Upper lobe of left lung (tissue), 4 donors: ENCODE measurements around the gene TMEM235.

Source experiments
- POLR2A ChIP-seq, 4 donors: fragments of 450-650 bp; IDR thresholded peaks; one replicate each; pipeline ENCODE4 v1.5.1; 2016 to 2017; ENCODE audit warnings: antibody characterized with exemption in 4 of 4, mild to moderate bottlenecking in 2 of 4
- POLR2AphosphoS5 ChIP-seq, 2 donors: sonication (generic); formaldehyde crosslinking; IDR thresholded peaks; one replicate each; pipeline ENCODE4 v1.5.1; 2017; ENCODE audit warnings: antibody characterized with exemption in 2 of 2
- TF ChIP-seq, protein P1 (sequence below), 6 experiments: fragments of 450-650 bp in 4 of 6; fragments of 200-600 bp in 2 of 6; sonication (generic) in 2 of 6; IDR thresholded peaks; one replicate each; pipeline ENCODE4 v1.5.1; 2016 to 2019; ENCODE audit warnings: antibody characterized with exemption in 6 of 6

- TF ChIP-seq, protein P1, sequence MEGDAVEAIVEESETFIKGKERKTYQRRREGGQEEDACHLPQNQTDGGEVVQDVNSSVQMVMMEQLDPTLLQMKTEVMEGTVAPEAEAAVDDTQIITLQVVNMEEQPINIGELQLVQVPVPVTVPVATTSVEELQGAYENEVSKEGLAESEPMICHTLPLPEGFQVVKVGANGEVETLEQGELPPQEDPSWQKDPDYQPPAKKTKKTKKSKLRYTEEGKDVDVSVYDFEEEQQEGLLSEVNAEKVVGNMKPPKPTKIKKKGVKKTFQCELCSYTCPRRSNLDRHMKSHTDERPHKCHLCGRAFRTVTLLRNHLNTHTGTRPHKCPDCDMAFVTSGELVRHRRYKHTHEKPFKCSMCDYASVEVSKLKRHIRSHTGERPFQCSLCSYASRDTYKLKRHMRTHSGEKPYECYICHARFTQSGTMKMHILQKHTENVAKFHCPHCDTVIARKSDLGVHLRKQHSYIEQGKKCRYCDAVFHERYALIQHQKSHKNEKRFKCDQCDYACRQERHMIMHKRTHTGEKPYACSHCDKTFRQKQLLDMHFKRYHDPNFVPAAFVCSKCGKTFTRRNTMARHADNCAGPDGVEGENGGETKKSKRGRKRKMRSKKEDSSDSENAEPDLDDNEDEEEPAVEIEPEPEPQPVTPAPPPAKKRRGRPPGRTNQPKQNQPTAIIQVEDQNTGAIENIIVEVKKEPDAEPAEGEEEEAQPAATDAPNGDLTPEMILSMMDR (IDR thresholded peaks at IDR 0.05) = no peak
- TF ChIP-seq POLR2AphosphoS5 (IDR thresholded peaks at IDR 0.05) (no peak), POLR2A (IDR thresholded peaks at IDR 0.05) (no peak)
Measured at GRCh38 chr17:78281249-78281845, 49.9 kb downstream of the TMEM235 start.
